GM23338 (cell line): ENCODE data around the gene SIX5. TPM values are rescaled to one million over a fixed set of nuclear protein-coding genes. Genes with fewer than 3 reads are reported as not detected.

Experiments used
- ATAC-seq: fragments of 200-7000 bp; cut with Tn5 transposase; 3 replicates; pipeline ENCODE4 v1.9.1; 2020
- DNase-seq: peaks from one replicate; pipeline ENCODE4 v3.0.0-alpha.2; 2015; ENCODE audit warnings: low spot score
- H2AFZ ChIP-seq: fragments of 200-600 bp; sonication (generic); 2 replicates; pipeline ENCODE4 v1.8.0; 2016; ENCODE audit warnings: antibody characterized with exemption, mild to moderate bottlenecking, moderate library complexity
- H3F3A ChIP-seq: fragments of 200-600 bp; sonication (generic); replicated peaks from 2 replicates; pipeline ENCODE4 v1.8.0; 2017; ENCODE audit warnings: antibody characterized with exemption, mixed run types, low read depth
- H3K27ac ChIP-seq: fragments of 200-600 bp; sonication (generic); 2 replicates; pipeline ENCODE4 v1.6.1; 2016; ENCODE audit warnings: low read depth
- H3K27me3 ChIP-seq: fragments of 200-600 bp; sonication (generic); 2 replicates; pipeline ENCODE4 v1.8.0; 2016; ENCODE audit warnings: mild to moderate bottlenecking, mixed run types, moderate library complexity; ENCODE audit not compliant: insufficient read depth
- H3K36me3 ChIP-seq: fragments of 200-600 bp; sonication (generic); 2 replicates; pipeline ENCODE4 v1.8.0; 2016; ENCODE audit warnings: mild to moderate bottlenecking; ENCODE audit not compliant: insufficient read depth
- H3K4me1 ChIP-seq: fragments of 200-600 bp; sonication (generic); 2 replicates; pipeline ENCODE4 v1.8.0; 2016; ENCODE audit warnings: mild to moderate bottlenecking, moderate library complexity; ENCODE audit not compliant: insufficient read depth
- H3K4me2 ChIP-seq: fragments of 200-600 bp; sonication (generic); 2 replicates; pipeline ENCODE4 v1.7.1; 2017; ENCODE audit warnings: mixed run types
- H3K4me3 ChIP-seq: fragments of 200-600 bp; sonication (generic); 2 replicates; pipeline ENCODE4 v1.6.1; 2016; ENCODE audit warnings: mixed run types
- H3K79me2 ChIP-seq: fragments of 200-600 bp; sonication (generic); replicated peaks from 2 replicates; pipeline ENCODE4 v1.8.0; 2017; ENCODE audit warnings: mild to moderate bottlenecking; ENCODE audit not compliant: insufficient read depth
- H3K9me2 ChIP-seq: fragments of 200-600 bp; sonication (generic); 2 replicates; pipeline ENCODE4 v1.8.0; 2017; ENCODE audit not compliant: insufficient read depth
- H4K20me1 ChIP-seq: fragments of 200-600 bp; sonication (generic); replicated peaks from 2 replicates; pipeline ENCODE4 v1.8.0; 2017; ENCODE audit warnings: mild to moderate bottlenecking; ENCODE audit not compliant: insufficient read depth
- H3K27ac Mint-ChIP-seq: 2 replicates; pipeline ENCODE4 v1.8.0; 2020; ENCODE audit warnings: inconsistent platforms, mild to moderate bottlenecking, moderate library complexity, mixed read lengths
- H3K27me3 Mint-ChIP-seq: 3 replicates; pipeline ENCODE4 v1.8.0; 2022; ENCODE audit warnings: low read depth, mild to moderate bottlenecking, moderate library complexity, mixed read lengths, inconsistent platforms; ENCODE audit not compliant: insufficient read depth, poor library complexity
- H3K36me3 Mint-ChIP-seq: 3 replicates; pipeline ENCODE4 v1.8.0; 2021; ENCODE audit warnings: low read depth, mild to moderate bottlenecking, inconsistent platforms, moderate library complexity, mixed read lengths
- H3K4me1 Mint-ChIP-seq: 3 replicates; pipeline ENCODE4 v1.8.0; 2020; ENCODE audit warnings: mild to moderate bottlenecking, inconsistent platforms, mixed read lengths
- H3K4me3 Mint-ChIP-seq: 3 replicates; pipeline ENCODE4 v1.8.0; 2021; ENCODE audit warnings: moderate library complexity, mild to moderate bottlenecking, inconsistent platforms, mixed read lengths
- H3K9me3 Mint-ChIP-seq: 3 replicates; pipeline ENCODE4 v1.8.0; 2020; ENCODE audit warnings: moderate library complexity, mild to moderate bottlenecking, inconsistent platforms, mixed read lengths
- CREB1 ChIP-seq: fragments of 250-450 bp; sonication (Bioruptor Pico); IDR thresholded peaks from 2 replicates; pipeline ENCODE4 v1.5.0; 2020; ENCODE audit warnings: low read depth, mild to moderate bottlenecking, moderate library complexity
- CTCF ChIP-seq, 2 experiments: fragments of 200-600 bp in 1 of 2; sonication (generic) in 1 of 2; conservative IDR thresholded peaks; 2 replicates each; pipeline versions ENCODE4 v1.5.1 to v1.6.1; 2016 to 2017; ENCODE audit warnings: antibody characterized with exemption in 2 of 2, low read depth in 2 of 2, mild to moderate bottlenecking in 2 of 2, moderate library complexity in 1 of 2
- ETS1 ChIP-seq: IDR thresholded peaks from 2 replicates; pipeline ENCODE4 v1.6.1; 2016; ENCODE audit warnings: antibody characterized with exemption
- NANOG ChIP-seq: IDR thresholded peaks from 2 replicates; pipeline ENCODE4 v1.6.1; 2016; ENCODE audit warnings: antibody characterized with exemption, borderline replicate concordance
- REST ChIP-seq: IDR thresholded peaks from one replicate; pipeline ENCODE4 v1.6.1; 2018; ENCODE audit warnings: antibody characterized with exemption; ENCODE audit not compliant: unreplicated experiment
- ZNF114 ChIP-seq: fragments of 250-450 bp; sonication (Bioruptor Pico); IDR thresholded peaks from 2 replicates; pipeline ENCODE4 v1.5.0; 2020; ENCODE audit warnings: mild to moderate bottlenecking, moderate library complexity
- ZNF331 ChIP-seq: fragments of 250-450 bp; sonication (Bioruptor Pico); IDR thresholded peaks from 2 replicates; pipeline ENCODE4 v1.5.0; 2020; ENCODE audit warnings: low read depth, mild to moderate bottlenecking, moderate library complexity
- ZNF462 ChIP-seq: fragments of 250-450 bp; sonication (Bioruptor Pico); IDR thresholded peaks from 2 replicates; pipeline ENCODE4 v1.5.0; 2020; ENCODE audit warnings: mild to moderate bottlenecking, moderate library complexity
- polyA plus RNA-seq: library from polyadenylated mRNA; unstranded; fragments of >200 nt; fragmentation: Nextera tagmentation; extraction: Ambion mirVana; gene quantifications from 2 replicates; pipeline ENCODE4 v1.2.1, GENCODE V29; 2016
- total RNA-seq: library from RNA; depleted of rRNA; stranded (reverse); fragments of >200 nt; shearing (Covaris generic); gene quantifications from 2 replicates; pipeline ENCODE4 v1.2.3, GENCODE V29; 2014

SIX5 gene
- total and polyA plus RNA-seq, 2 experiments from 2014 or later: 10.1 to 22.6 TPM

GRCh38 chr19:45753548-45753947 lies 15.5 kb downstream of the SIX5 start:
- H4K20me1 ChIP-seq: no peaks in the 10 kb centered on the region
- H2AFZ ChIP-seq: peak overlapping the region; percentile 69
- H3K27me3 ChIP-seq: no peaks in the 10 kb centered on the region
- H3K4me3 ChIP-seq: no peak overlapping the region
- peaks cover 3% of the 10 kb centered on the region; the same call in 1 of the 2 replicates for H3K4me1 ChIP-seq
- peak; percentile 1; the same call in 1 of the 2 replicates for TF ChIP-seq ZNF462 (CRISPR knock-in tag)
- peak; percentile 45 to 69 for TF ChIP-seq CTCF (conservative IDR thresholded peaks at IDR 0.05; ENCODE audit: low read depth in 2 of 2)
- no peak for TF ChIP-seq ZNF331 (CRISPR knock-in tag)
- H3K27ac ChIP-seq: no peak overlapping the region
- Mint-ChIP-seq H3K4me3 (no peak overlapping the region), H3K4me1 (peaks cover 3% of the 10 kb centered on the region), H3K27ac (no peak overlapping the region), H3K9me3 (no peaks in the 10 kb centered on the region; the same call in 2 of the 3 replicates), H3K27me3 (peaks cover 16% of the 10 kb centered on the region), H3K36me3 (no peaks in the 10 kb centered on the region)
- ATAC-seq: peak; percentile 94
- no peaks in the 10 kb centered on the region for H3K9me2 ChIP-seq
- H3K79me2 ChIP-seq: no peaks in the 10 kb centered on the region
- no peaks in the 10 kb centered on the region for H3F3A ChIP-seq
- H3K36me3 ChIP-seq: no peaks in the 10 kb centered on the region
- peak; percentile 84 for DNase-seq
- H3K4me2 ChIP-seq: no peak overlapping the region

- Histone ChIP-seq H3K79me2 (no peaks in the 10 kb centered on the region), H3K36me3 (no peaks in the 10 kb centered on the region), H3K4me3 (no peak overlapping the region), H3K4me2 (no peak overlapping the region), H2AFZ (no peak overlapping the region), H3K27me3 (no peaks in the 10 kb centered on the region), H3F3A (no peaks in the 10 kb centered on the region), H3K27ac (no peak overlapping the region), H4K20me1 (no peaks in the 10 kb centered on the region), H3K4me1 (peaks cover 3% of the 10 kb centered on the region; the same call in 1 of the 2 replicates), H3K9me2 (no peaks in the 10 kb centered on the region)
- Mint-ChIP-seq H3K4me1 (peaks cover 3% of the 10 kb centered on the region), H3K9me3 (no peaks in the 10 kb centered on the region; the same call in 2 of the 3 replicates), H3K27ac (no peak overlapping the region), H3K36me3 (no peaks in the 10 kb centered on the region), H3K4me3 (no peak overlapping the region), H3K27me3 (peaks cover 12% of the 10 kb centered on the region)
- ATAC-seq: no peak
- DNase-seq: no peak
- TF ChIP-seq REST (no peak), ZNF114 (CRISPR knock-in tag) (no peak), CREB1 (CRISPR knock-in tag) (no peak), ETS1 (no peak), NANOG (no peak)
Measured at GRCh38 chr19:45752639-45753038, 16.4 kb downstream of the SIX5 start.
